Gastroesophageal sphincter (tissue), 3 donors: ENCODE results near the gene ACSL5.

ENCODE experiments used
- EP300 ChIP-seq: sonication (generic); formaldehyde crosslinking; IDR thresholded peaks from one replicate; pipeline ENCODE4 v1.6.1; 2017; ENCODE audit warnings: antibody characterized with exemption, mild to moderate bottlenecking
- POLR2A ChIP-seq, 2 donors: fragments of 450-650 bp; IDR thresholded peaks; one replicate each; pipeline ENCODE4 v1.6.1; 2017; ENCODE audit warnings: antibody characterized with exemption in 2 of 2, mild to moderate bottlenecking in 2 of 2, moderate library complexity in 1 of 2
- POLR2AphosphoS5 ChIP-seq: sonication (generic); formaldehyde crosslinking; IDR thresholded peaks from one replicate; pipeline ENCODE4 v1.6.1; 2017; ENCODE audit warnings: antibody characterized with exemption
- TF ChIP-seq, protein P1 (sequence below), 4 experiments: fragments of 200-600 bp in 2 of 4; fragments of 450-650 bp in 2 of 4; sonication (generic) in 1 of 4; IDR thresholded peaks; one replicate each; pipeline ENCODE4 v1.5.1; 2017 to 2019; ENCODE audit warnings: antibody characterized with exemption in 4 of 4, mild to moderate bottlenecking in 2 of 4, moderate library complexity in 2 of 4

DNA sequence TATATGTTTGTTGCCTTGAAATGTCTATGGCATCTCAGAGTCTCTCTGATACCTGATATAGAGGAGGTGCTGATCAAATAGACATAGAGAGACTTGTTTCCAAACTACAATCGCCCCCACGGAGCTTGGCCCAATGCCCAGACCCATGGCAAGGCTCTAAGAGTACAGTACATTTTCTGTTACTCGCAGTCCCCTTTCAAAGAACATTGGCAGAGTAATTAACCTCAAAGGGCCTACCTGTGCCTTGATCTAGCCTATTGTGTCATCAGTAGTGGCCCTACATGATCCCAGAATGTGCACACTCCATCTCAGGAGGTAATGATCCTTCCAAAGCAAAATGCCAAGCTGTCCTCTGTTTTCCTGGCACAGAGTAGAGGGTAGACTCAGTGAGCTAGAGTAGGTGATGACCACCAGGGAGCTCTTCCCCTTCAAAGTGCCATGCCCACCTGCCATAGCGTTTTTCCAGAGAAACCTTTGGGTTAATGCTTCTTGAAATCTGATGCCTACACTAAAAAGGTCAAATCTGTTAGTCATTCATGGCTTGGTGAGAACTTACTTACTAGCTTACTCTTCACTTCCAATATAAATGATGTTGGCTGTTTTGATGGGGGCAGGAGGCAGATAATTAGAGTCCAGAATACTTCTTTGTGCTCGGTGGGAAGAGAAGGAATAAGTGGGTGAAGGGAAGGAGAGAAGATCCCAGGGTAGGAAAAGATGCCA is 41.2 kb upstream of the ACSL5 start:
- TF ChIP-seq, protein P1, sequence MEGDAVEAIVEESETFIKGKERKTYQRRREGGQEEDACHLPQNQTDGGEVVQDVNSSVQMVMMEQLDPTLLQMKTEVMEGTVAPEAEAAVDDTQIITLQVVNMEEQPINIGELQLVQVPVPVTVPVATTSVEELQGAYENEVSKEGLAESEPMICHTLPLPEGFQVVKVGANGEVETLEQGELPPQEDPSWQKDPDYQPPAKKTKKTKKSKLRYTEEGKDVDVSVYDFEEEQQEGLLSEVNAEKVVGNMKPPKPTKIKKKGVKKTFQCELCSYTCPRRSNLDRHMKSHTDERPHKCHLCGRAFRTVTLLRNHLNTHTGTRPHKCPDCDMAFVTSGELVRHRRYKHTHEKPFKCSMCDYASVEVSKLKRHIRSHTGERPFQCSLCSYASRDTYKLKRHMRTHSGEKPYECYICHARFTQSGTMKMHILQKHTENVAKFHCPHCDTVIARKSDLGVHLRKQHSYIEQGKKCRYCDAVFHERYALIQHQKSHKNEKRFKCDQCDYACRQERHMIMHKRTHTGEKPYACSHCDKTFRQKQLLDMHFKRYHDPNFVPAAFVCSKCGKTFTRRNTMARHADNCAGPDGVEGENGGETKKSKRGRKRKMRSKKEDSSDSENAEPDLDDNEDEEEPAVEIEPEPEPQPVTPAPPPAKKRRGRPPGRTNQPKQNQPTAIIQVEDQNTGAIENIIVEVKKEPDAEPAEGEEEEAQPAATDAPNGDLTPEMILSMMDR (IDR thresholded peaks at IDR 0.05): no peak
- TF ChIP-seq EP300 (no peak), POLR2AphosphoS5 (no peak), POLR2A (IDR thresholded peaks at IDR 0.05) (no peak)
